NCI-H345 treated with DMSO at 0.1 percent for 48 hours (cell line): ENCODE results near the gene GFRA1.
A peak's percentile ranks its signal among the peaks of the same experiment; 100 is the strongest.

Experiments used
- DNase-seq: peaks from one replicate; lab custom pipeline; 2025; ENCODE audit not compliant: unreplicated experiment; lab: John Stamatoyannopoulos, UW

Gene GFRA1

DNA sequence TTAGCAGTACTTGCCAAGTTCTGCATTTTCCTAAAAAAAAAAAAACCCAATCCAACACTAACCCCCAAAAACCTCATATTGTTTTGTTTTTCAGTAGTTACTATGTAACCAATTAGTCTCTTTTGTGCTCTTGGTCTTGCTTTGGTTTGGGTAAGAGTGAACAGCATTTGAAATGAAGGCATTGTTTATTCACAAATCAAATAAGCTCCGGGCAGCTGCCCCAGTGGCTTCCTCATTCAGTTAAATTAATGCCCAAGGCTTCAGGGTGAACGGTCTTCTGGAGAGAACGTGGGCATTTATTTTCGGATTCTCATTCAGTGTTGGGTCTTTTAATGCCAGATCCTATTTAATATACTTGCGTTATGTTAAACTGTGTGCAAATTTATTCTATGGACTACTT is 108.7 kb downstream of the GFRA1 start:
- no peak for DNase-seq

DNA sequence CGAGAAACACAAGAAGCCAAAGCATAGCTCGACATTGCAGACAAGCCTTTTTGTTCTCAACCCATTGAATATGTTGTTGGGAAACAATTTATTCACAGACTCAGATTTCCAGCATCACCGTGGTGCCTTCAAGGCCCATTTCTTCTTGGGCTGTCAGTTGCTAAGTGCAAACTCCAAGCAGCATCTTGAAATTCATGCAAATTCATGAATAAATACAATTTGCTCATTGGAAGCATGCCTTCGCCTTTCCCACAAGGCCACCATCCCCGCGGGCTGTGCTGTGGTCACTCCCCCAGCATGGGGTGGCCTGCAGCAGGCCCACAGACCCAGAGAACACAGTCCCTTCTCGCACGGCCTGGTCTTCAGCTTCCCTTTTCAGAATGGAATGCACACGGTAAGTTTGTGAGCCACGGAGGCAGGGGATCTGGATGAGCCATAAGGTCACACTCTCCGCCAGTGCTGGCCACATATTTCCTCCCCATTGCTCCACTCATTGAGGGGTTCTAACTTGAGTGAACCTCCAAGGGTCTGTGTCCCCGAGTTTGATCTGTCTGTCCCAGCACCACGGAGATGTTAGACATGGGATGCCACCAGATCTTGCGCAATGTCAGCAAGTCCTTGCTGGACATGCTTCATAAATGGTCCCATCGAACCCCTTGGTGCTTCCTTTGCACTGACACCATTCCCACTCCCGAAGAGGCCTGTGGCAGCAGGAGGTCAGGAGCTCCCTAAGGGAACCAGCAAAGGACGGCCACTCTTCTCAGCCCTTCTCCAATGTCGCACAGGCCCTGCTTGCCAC is 109.5 kb downstream of the GFRA1 start:
- DNase-seq: no peak

DNA sequence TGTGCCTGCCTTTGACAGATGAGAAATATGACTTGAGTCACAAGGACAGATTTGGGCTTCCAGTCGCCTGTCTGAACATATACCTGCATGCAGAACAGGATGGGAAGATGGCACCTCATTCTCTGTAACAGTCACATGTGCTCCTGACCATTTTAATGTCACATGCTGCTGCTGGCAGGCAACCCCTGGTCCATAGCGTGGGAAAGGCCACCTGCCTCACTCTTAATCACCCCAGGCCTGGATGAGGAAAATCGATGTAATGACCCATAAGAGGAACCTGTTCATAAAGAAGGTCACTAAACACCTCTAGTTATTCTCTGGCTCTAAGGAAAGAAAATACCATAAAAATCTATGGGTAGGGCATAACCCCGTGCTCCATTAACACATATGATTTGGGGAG is 110.2 kb downstream of the GFRA1 start:
- DNase-seq: no peak

DNA sequence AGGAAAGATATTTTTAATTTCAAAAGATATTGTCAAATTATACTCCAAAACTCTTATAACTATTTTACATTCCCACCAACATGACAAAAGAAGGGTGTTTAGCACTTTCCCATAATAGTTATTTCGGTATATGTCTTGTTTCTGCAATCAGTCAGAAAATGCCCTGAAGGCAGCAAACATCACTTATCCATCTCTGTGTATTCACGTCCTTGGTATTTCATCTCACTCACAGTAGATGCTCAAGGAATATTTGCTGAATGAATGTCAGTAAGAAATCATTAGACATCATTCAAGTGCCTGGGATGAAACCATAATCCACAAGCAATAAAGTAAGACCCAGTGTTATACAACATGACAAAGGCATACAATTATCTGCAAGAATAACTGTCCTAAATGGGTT is 112.7 kb downstream of the GFRA1 start:
- DNase-seq: no peak

DNA sequence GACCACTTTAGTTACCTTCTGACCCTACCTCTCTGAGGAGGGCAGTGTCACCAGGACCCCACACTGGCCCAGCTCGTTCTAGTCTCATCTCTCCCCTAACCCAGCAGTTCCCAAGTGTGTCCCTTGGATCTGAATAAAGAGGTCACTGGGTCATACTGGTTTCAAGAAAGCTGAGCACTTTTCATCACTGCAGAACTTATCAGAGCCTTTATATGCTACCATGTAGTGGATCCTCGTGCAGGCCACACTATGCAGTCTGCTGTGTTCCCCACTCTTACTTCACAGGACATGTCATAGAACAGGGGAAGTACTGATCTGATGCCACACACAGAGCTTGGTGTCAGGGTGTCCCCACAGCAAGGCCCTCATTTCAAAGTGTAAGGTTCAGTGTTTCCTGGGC is 113.8 kb downstream of the GFRA1 start:
- no peak for DNase-seq

DNA sequence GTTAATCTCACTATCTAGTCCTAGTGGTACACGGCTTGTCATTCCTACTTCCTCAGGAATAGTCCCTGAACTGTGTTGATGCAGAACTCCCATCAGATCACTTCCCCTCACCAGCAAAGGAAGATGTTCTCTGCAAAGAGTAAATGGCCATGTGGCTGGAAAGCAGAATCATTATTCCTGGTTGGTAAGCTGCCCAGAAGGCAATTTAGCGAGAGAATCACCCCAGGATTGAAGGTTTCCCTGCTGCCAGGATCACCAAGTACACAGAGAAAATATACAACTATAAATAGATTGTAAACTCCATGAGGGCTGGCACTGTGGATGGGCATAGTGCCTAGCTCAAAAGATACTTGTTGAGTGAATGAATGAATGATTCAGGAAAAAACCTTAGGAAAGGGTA is 115.0 kb downstream of the GFRA1 start:
- no peak for DNase-seq

DNA sequence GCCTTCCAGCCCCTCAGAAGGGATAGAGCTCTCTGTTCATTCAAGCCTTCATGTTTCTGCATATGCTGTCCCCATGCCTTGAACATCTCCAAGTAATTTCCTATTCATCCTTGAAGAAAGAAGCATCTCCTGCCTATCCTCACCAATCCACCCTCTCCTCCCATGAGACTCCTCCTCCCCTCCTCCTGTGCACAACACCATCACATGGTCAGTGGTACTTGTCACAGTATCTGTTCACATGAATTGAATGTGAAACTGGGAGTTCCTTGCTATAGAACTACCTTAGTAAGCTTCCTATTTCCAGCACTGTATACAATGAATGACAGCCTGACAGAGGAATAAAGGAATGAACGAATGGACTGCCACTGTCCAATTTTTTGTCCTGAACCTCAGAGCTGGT is 115.5 kb downstream of the GFRA1 start:
- DNase-seq: no peak

DNA sequence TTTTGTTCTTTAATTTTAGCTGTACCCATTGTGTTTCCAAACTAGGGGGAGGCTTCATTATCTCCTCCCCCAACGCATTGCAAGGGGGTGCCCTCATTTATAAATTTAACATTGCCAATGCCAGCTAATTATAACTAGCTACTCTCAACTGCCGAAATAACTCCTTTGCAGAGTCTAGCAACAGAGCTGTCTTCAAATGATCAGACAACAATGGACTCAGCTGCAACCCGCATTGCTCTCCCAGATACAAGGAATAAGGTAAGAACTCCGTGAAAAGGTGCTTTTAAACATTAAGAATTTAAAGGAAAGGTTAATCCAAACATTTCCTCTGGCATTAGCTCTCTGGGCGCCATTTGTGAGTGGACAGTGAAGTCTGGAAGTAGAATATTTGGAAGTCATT is 116.2 kb downstream of the GFRA1 start:
- no peak for DNase-seq

DNA sequence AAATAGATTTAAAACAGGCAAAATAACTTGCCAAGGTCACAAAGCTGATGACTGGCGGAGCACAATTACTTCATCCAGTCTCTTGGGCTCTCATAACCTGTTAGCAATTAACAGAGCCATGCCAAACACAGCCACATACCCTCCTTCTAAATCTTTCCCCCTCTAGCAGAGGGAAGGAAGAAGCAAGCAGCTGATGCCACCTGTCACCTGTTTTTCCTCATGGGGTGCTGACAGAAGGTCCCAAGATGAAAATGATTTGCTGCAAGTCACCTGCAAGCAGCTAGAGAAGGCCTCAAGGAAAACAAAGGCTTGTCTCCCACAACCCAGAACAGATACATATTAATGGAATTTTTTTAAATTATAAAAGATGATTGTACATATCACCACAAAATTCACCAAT is 117.8 kb downstream of the GFRA1 start:
- no peak for DNase-seq

DNA sequence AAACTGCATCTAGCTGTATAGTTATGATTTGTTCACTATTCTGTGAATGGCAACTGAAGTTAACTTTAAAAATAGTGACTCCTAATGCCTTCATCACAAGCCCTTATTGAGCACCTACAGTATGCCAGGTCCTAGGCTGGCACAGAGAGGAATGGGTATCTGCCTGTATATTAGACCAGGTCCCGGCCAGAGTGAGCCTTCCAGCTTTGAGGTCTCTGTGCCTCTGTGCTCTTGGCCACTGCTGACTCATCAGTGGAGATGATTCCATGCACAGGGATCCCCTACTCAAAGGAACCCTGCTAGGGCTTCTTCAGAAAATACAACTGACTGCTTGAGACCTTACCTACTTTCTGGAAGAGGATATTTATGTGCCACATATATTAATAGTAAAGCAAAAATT is 118.4 kb downstream of the GFRA1 start:
- no peak for DNase-seq

DNA sequence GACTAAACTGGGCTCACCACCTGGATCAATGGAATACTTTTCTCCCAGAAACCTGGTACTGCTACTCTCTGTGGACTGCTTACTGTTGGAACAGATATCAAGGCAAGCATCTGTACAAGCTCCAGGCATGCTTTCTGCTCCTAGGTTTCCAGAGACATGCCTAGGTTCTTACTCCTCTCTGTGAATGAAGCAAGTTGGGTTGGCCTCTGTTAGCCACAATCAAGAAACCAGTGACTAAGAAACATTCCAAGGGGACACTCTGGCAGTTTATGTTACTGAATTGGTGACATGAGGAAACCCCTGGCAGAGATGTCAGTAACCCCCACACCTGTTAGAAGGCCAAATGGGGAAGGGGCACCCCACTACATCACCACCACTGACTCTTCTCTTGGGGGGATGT is 121.9 kb downstream of the GFRA1 start:
- no peak for DNase-seq

DNA sequence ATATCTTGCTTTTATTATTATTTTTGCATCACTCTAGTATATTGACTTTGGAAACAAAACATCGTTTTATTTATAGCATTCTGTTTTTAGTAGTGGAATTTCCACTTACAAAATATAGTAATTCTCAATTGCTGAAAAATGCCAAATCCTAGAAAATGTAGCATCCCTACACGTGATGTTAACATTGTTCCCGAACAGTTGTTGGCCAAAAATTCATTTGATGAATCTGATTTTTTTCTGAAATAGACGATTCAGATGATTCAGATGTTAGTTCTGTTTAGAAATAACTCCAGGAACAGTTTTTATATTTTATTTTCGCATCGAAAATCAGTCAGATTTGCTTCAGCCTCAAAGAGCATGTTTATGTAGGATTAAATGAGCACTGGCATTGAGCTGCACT is 122.4 kb downstream of the GFRA1 start:
- no peak for DNase-seq

DNA sequence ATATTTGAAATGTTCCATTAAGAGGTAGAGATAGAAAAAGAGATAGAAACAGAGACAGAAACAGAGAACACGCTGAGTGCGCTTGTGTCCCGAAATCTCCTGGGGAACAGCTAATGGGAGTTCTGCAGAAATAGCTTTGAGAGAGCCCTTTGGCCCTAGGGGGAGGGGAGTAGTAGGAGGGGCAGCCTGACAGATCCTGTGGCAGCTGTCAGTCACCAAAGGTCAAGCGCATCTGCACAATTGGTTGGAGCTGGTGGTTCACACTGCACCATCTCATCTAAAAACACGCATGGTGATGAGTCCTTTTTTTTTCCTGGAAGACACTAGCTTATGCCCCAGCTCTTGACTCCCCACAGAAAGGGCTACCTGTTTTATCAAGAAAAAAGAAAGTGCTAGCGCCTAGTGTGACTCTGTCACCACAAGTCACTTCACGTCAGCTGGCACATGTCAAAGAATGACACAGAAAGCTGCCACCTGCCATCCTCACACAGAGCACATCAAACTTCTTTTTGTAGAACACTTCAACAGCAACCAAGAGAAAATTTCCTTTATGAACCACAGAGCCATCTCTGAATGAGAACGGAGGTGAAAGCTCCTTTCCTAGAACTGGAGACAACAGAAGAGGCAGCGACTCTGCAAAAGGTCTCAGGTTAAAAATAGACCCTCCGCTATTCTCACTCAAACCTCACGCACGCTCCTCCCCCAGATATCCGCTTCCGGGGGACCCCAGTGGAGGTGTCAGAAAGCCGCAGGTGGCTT is 125.7 kb downstream of the GFRA1 start:
- DNase-seq: no peak

DNA sequence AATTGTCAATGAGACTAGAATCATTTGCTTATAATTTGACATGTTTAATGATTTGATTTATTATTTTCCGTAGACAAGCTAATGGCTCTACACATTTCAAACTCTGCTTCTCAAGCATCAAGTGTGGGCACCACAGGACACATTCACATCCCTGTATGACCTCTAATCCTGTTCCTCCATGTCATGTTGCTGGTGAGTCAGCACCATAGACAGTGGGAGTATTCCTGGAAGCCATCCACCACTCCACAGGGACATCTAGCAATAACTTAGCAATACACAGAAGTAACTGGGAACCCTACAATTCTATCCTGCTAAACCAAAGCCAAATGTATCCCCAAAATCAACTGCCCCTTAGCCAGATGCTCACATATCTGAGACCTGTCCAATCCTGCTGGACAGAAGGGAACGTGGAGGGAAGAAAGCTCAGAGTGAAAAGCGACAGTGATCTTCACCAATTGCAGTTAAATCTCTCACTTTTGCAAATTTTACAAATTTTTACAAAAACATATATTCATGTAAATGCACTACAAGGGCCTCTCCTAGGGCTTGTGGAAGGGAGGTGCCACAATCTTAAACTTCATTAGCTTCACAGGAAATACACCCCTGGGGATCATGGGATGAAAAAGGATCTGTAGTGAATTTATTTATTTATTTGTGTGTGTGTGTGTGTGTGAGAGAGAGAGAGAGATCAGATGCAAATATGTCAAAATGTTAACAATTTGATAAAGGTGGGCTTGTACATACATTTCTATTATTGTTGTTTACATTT is 126.5 kb downstream of the GFRA1 start:
- no peak for DNase-seq

DNA sequence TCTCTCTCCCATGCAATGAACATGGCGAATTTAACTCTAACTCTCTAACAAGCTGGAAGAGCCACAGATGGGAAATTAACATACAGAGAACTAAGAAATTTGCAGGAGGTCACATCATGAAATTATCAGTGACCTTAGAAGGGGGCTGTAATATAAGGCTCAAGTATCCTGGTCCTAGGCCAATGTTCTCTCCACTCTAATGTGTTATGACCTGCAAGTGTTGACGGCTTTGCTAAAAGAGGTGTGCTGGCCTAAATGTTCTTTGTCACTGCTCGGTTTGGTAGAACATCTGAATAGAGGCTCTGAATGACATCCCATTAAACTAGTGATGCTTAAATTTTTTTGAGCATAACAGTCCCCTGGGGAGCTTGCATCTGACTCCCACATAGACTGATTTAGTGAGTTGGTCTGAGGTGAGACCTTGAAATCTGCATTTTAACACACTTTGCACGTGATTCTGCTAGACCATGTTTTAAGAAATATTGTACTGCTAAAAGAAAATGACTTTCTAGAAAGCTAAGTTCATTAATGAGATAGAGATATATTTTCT is 129.3 kb downstream of the GFRA1 start:
- DNase-seq: no peak

DNA sequence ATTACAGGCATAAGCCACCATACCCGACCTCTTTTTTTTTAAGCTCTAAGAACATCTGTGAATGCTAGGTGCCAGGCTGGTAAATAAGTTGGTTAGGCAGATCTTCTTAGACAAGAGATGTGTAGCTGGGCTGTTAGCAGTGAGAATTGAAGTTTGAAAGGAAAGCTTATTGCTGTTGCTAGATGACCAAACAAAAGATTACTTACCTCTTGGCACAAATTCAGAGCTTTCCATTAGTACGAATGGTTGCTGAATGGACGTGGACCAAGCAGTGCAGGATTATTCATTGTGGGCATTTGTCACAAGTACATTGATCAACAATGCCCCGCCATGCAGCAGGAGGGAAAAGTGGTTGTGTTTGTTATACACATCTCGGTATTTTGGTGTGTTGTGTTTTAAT is 131.2 kb downstream of the GFRA1 start:
- peak; percentile 49 for DNase-seq

DNA sequence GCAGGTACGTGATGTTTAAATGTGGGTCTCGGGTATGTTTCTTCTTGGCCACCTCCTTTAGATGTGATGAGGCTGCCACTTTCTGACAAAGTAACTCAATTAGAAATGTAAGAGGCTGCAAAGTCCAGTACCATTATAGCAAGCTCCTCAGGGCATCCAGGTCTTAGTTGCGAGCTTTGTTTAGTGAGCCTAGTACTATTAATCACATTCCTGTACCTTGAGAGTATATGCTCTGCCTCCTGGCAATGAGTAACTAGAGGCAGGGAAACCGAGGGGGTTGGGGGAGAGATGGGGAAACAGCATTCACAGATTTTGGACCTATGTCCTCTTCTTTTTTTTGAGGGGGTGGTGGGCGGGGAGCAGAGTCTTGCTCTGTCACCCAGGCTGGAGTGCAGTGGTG is 131.8 kb downstream of the GFRA1 start:
- no peak for DNase-seq

DNA sequence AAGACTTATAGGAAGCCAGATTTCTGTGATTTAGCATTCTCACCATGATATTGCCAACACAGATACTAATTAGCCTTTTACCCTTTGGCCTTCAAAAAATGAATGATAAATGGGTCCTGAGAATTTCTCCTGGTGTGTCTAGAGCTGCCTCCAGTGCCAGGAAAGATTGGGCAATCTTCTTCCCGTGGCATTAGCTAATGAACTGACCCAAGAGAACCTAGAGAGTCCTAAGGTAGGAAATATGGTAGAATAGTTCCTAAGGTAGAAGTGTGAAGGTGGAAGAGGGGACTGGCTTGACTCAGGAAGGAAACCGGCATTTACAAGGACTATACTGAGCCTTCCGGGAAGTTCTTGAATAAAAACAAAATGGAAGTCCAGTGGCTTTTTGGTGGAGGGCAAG is 133.1 kb downstream of the GFRA1 start:
- no peak for DNase-seq

DNA sequence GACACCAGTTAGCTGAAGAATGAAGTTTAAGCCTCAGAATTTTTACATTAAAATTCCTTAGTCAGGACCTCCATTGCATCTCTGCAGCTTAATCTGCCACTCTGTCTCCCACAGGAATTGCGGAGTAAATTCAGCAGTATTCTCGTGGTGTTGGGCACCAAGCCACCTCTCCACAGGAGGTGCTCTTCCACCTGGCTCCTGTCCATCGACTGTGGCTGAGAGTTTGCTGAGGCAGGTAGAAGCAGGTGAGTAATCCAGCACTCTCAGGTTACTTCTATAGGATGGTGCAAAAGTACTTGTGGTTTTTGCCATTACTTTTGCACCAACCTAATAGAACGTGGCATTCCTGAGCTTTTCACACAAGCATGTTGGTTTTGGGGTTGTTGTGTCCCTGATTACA is 134.1 kb downstream of the GFRA1 start:
- peak; percentile 75 for DNase-seq

DNA sequence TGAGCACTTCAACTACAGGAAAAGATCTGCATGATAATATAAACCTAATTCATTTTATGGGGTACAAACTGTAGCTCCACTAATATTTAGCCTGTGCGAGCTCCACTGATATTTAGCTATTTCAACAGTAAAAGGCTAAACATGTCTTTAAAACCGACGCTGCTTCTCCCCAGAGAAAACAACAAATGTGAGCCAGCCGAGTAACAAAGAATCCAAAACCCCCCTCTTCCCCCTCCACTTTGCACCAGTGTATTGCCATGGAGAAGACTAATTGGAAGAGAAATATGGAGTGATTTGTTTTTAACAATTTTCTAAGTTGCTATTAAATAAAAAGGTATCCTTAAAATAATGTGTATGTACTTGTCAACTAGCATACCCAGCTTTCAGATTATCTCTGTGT is 136.7 kb downstream of the GFRA1 start:
- no peak for DNase-seq

DNA sequence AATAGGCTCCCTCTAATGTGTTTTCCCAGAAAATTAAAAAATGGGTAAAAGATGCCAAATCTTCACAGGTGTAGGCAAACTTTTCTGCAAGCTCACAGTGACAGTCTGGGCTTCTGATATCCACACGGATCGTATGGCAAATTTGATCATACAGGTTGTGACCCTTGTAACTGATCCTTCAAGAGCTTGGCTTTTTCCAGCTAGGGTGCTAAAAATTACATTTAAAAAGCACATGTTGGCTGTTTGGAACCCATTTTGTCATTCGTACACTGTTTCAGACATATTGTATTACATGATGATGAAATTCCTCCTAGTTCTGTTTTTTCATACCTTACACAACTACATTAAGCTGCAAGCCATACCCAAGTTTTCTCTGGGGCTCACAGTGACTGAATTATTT is 138.7 kb downstream of the GFRA1 start:
- DNase-seq: no peak

DNA sequence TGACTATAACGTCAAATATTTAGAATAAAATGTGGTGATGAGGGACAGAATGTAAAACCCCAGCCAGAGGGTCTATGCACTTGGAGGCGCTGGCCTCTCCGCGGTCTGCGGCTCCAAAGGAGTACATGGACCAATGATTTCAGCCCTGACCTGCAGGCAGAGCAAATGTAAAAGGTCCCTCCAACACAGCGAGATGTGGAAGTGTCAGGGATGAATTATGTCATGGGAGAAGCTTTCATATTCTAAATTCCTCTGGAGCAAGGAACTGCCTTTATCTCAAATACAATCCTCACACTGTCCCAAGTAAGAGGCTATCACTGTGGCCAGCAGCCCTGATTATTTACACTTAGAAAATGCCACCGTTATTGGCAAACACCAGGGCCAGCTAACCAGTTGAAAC is 139.4 kb downstream of the GFRA1 start:
- no peak for DNase-seq
